ENCODE results near the gene FASTKD2.

FASTKD2 gene

DNA sequence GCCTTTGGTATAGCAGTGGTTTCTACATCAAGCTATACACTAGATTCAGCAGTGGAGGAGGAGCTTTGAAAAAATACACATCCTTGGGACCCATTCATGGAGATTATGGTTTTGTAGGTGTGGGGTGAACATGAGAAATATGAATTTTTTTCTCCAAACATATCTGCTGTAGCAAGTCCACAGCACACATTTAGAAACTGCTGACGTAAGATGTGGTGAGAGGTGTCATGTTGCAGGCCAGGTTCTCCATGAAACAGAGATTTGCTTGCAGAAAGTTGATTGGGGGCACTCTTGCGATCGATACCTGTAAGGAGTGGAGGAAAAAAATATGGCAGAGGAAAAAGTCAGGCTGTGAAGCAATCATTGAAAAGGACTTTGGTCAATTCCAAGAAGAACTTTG lies 67.9 kb downstream of the FASTKD2 start:
- Mint-ChIP-seq H3K27ac (no peak overlapping the region), H3K9me3 (peaks cover 11 to 15% of the 10 kb centered on the region in 2 donors), H3K4me1 (no peaks in the 10 kb centered on the region), H3K27me3 (no peaks in the 10 kb centered on the region), H3K4me3 (no peak overlapping the region), H3K36me3 (peaks cover 11 to 38% of the 10 kb centered on the region in 2 donors)
- DNase-seq, result no peak
- no peak for ATAC-seq (replicated peaks)

DNA sequence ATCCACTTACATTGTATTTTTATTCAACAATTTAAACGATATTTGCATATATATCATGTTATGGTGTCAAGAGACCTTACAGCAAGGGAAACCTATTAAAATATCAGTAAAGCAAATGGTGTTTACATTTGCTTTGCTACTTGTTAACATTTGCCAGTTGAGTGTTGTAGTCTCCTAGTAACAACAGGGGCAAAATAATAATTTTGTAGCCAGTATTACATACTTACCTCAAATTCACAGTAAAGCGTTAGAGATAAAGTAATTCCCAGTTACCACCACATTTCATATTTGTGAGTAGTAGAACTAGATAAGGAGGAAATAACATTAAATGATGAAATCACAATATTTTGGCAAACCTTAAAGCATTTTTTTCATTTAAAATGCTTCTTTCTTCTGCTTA lies 71.3 kb downstream of the FASTKD2 start:
- Mint-ChIP-seq H3K4me1 (no peaks in the 10 kb centered on the region), H3K4me3 (no peak overlapping the region), H3K36me3 (peaks cover 13 to 42% of the 10 kb centered on the region in 2 donors), H3K27me3 (no peaks in the 10 kb centered on the region), H3K27ac (no peak overlapping the region), H3K9me3 (peaks cover 15% of the 10 kb centered on the region in 2 donors)
- ATAC-seq (replicated peaks), result no peak
- no peak for DNase-seq

DNA sequence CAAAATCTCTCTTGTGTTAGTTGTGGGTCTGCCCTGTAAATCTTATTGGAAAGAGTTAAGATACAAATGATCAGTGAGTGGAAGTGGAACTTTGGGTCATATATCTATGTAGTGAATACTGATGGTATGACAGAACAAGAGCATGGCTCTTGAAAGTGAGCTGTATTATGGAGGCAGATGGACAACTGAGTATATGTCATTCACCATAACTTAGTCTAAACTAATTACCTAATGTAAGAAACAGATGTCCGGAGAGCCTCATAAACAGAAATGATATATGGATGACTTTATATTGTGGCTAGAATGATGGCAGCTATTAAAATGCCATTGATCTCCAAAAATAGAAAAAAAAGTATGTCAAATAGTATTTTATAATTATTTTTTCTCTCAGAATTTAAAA lies 72.4 kb downstream of the FASTKD2 start:
- DNase-seq, result no peak
- Mint-ChIP-seq H3K9me3 (peaks cover 15% of the 10 kb centered on the region in 2 donors), H3K4me1 (no peaks in the 10 kb centered on the region), H3K27ac (no peak overlapping the region), H3K4me3 (no peak overlapping the region), H3K36me3 (peaks cover 13 to 38% of the 10 kb centered on the region in 2 donors), H3K27me3 (no peaks in the 10 kb centered on the region)
- ATAC-seq (replicated peaks), result no peak

DNA sequence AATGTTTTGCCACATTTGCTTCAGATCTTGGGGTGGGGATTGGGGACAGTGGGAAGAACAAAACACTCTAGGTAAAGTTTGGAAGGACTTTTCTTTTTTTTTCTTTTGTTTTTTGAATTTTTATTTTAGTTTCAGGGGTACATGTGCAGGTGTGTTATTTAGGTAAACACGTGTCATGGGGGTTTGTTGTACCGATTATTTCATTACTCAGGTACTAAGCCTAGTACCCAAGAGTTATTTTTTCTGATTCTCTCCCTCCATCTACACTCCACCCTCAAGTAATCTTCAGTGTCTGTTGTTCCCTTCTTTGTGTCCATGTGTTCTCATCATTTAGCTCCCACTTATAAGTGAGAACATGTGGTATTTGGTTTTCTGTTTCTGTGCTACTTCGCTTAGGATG lies 73.3 kb downstream of the FASTKD2 start:
- ATAC-seq (replicated peaks) (no peak), DNase-seq (no peak)
- Mint-ChIP-seq H3K27ac (no peak overlapping the region), H3K4me1 (no peaks in the 10 kb centered on the region), H3K27me3 (no peaks in the 10 kb centered on the region), H3K36me3 (peaks cover 10 to 29% of the 10 kb centered on the region in 2 donors), H3K9me3 (peaks cover 8 to 11% of the 10 kb centered on the region in 2 donors), H3K4me3 (no peak overlapping the region)

- Mint-ChIP-seq H3K27ac (no peak overlapping the region), H3K9me3 (peaks cover 0 to 4% of the 10 kb centered on the region in 2 donors), H3K36me3 (peaks cover 4 to 25% of the 10 kb centered on the region in 2 donors), H3K27me3 (no peaks in the 10 kb centered on the region), H3K4me3 (no peak overlapping the region), H3K4me1 (no peaks in the 10 kb centered on the region)
- DNase-seq (no peak), ATAC-seq (replicated peaks) (no peak)
Measured at GRCh38 chr2:206840999-206841398, 75.6 kb downstream of the FASTKD2 start.
